OCI-LY1 (cell line): ENCODE measurements around the gene C12orf75.

Source experiments
- H2AFZ ChIP-seq: fragments of 200-600 bp; sonication (generic), shearing (Covaris generic); 2 replicates; pipeline ENCODE4 v1.6.0; 2014; ENCODE audit warnings: antibody characterized with exemption, mild to moderate bottlenecking, low read length
- H3F3A ChIP-seq: fragments of 200-600 bp; sonication (generic), shearing (Covaris generic); 2 replicates; pipeline ENCODE4 v1.6.0; 2014; ENCODE audit warnings: mild to moderate bottlenecking, antibody characterized with exemption, low read length, moderate library complexity; ENCODE audit not compliant: insufficient read depth
- H3K27ac ChIP-seq: fragments of 200-600 bp; sonication (generic); 2 replicates; pipeline ENCODE4 v1.5.1; 2014; ENCODE audit warnings: low read length, mixed run types, mild to moderate bottlenecking, low read depth; ENCODE audit not compliant: poor library complexity, severe bottlenecking
- H3K27me3 ChIP-seq: fragments of 200-600 bp; sonication (generic); 2 replicates; pipeline ENCODE4 v1.6.0; 2014; ENCODE audit warnings: antibody characterized with exemption, mild to moderate bottlenecking, low read length, moderate library complexity; ENCODE audit not compliant: insufficient read depth
- H3K36me3 ChIP-seq: fragments of 200-600 bp; sonication (generic); 2 replicates; pipeline ENCODE4 v1.6.1; 2014; ENCODE audit warnings: mild to moderate bottlenecking, antibody characterized with exemption, low read length, moderate library complexity, mixed read lengths; ENCODE audit not compliant: insufficient read depth
- H3K4me1 ChIP-seq: fragments of 200-600 bp; sonication (generic); 2 replicates; pipeline ENCODE4 v1.5.1; 2014; ENCODE audit warnings: mild to moderate bottlenecking, low read length, moderate library complexity; ENCODE audit not compliant: insufficient read depth, severe bottlenecking
- H3K4me2 ChIP-seq: fragments of 200-600 bp; sonication (generic), shearing (Covaris generic); 2 replicates; pipeline ENCODE4 v1.6.1; 2014; ENCODE audit warnings: low read length
- H3K4me3 ChIP-seq: fragments of 200-600 bp; sonication (generic); 2 replicates; pipeline ENCODE4 v1.5.1; 2014; ENCODE audit warnings: low read length, low read depth, mild to moderate bottlenecking, mixed read lengths; ENCODE audit not compliant: poor library complexity, severe bottlenecking
- H3K79me2 ChIP-seq: fragments of 200-600 bp; shearing (Covaris generic); 2 replicates; pipeline ENCODE4 v1.6.1; 2016; ENCODE audit warnings: mixed run types, low read length, mixed read lengths; ENCODE audit not compliant: insufficient read depth
- H3K9ac ChIP-seq: fragments of 200-600 bp; sonication (generic), shearing (Covaris generic); 2 replicates; pipeline ENCODE4 v1.6.1; 2014; ENCODE audit warnings: mild to moderate bottlenecking, low read length, mixed read lengths
- H3K9me2 ChIP-seq: fragments of 200-600 bp; sonication (generic), shearing (Covaris generic); 2 replicates; pipeline ENCODE4 v1.6.1; 2014; ENCODE audit warnings: low read depth, mild to moderate bottlenecking, low read length, mixed read lengths
- H3K9me3 ChIP-seq: fragments of 200-600 bp; shearing (Covaris generic); 2 replicates; pipeline ENCODE4 v1.6.1; 2014; ENCODE audit warnings: low read length, mixed read lengths
- H4K20me1 ChIP-seq: fragments of 200-600 bp; sonication (generic), shearing (Covaris generic); 2 replicates; pipeline ENCODE4 v1.6.0; 2016; ENCODE audit warnings: mild to moderate bottlenecking, low read length; ENCODE audit not compliant: insufficient read depth
- CTCF ChIP-seq: fragments of 200-600 bp; sonication (generic), shearing (Covaris generic); IDR thresholded peaks from 2 replicates; pipeline ENCODE4 v1.5.1; 2017; ENCODE audit warnings: mild to moderate bottlenecking, antibody characterized with exemption, low read length, moderate library complexity, mixed read lengths
- EZH2 ChIP-seq: fragments of 200-600 bp; sonication (generic), shearing (Covaris generic); IDR thresholded peaks from 2 replicates; pipeline ENCODE4 v1.8.0; 2017; ENCODE audit warnings: borderline replicate concordance, mixed run types, mild to moderate bottlenecking, antibody characterized with exemption, low read length, moderate library complexity, mixed read lengths

Gene C12orf75

GRCh38 chr12:105315130-105315529, 15.4 kb upstream of the C12orf75 start:
- no peaks in the 10 kb centered on the region for H3K36me3 ChIP-seq
- no peaks in the 10 kb centered on the region for H3K9me3 ChIP-seq
- H2AFZ ChIP-seq: no peak overlapping the region
- H4K20me1 ChIP-seq: no peaks in the 10 kb centered on the region
- TF ChIP-seq CTCF (no peak), EZH2 (no peak)
- H3K27ac ChIP-seq: no peak overlapping the region
- H3K4me3 ChIP-seq: no peak overlapping the region
- no peak overlapping the region for H3K9ac ChIP-seq
- H3K79me2 ChIP-seq: no peaks in the 10 kb centered on the region
- H3K4me1 ChIP-seq: no peaks in the 10 kb centered on the region
- no peaks in the 10 kb centered on the region for H3K9me2 ChIP-seq
- H3F3A ChIP-seq: no peaks in the 10 kb centered on the region
- H3K4me2 ChIP-seq: no peak overlapping the region
- H3K27me3 ChIP-seq: no peaks in the 10 kb centered on the region

- Histone ChIP-seq H3F3A (no peaks in the 10 kb centered on the region), H3K9me3 (no peaks in the 10 kb centered on the region), H3K9me2 (no peaks in the 10 kb centered on the region), H3K36me3 (no peaks in the 10 kb centered on the region), H3K9ac (no peak overlapping the region), H3K27ac (no peak overlapping the region), H3K4me2 (no peak overlapping the region), H3K4me3 (no peak overlapping the region), H2AFZ (no peak overlapping the region), H4K20me1 (no peaks in the 10 kb centered on the region), H3K79me2 (no peaks in the 10 kb centered on the region), H3K27me3 (no peaks in the 10 kb centered on the region), H3K4me1 (no peaks in the 10 kb centered on the region)
- TF ChIP-seq CTCF (no peak), EZH2 (no peak)
Measured at GRCh38 chr12:105315726-105316125, 14.8 kb upstream of the C12orf75 start.

- Histone ChIP-seq H3K4me2 (no peak overlapping the region), H3K79me2 (no peaks in the 10 kb centered on the region), H3K27me3 (no peaks in the 10 kb centered on the region), H4K20me1 (no peaks in the 10 kb centered on the region), H3K9ac (no peak overlapping the region), H3F3A (no peaks in the 10 kb centered on the region), H3K36me3 (no peaks in the 10 kb centered on the region), H3K4me3 (no peak overlapping the region), H3K4me1 (no peaks in the 10 kb centered on the region), H3K9me2 (no peaks in the 10 kb centered on the region), H3K27ac (no peak overlapping the region), H2AFZ (no peak overlapping the region), H3K9me3 (no peaks in the 10 kb centered on the region)
- TF ChIP-seq CTCF (no peak), EZH2 (no peak)
Measured at GRCh38 chr12:105316931-105317852, 13.3 kb upstream of the C12orf75 start.
